22Rv1 (cell line): ENCODE data around the gene CYP4Z1.

ENCODE experiments used
- ZFX ChIP-seq: fragments of 450-650 bp; IDR thresholded peaks from 2 replicates; pipeline ENCODE4 v1.6.1; 2017; ENCODE audit warnings: antibody characterized with exemption, borderline replicate concordance
- TF ChIP-seq, protein P1 (sequence below): fragments of 450-650 bp; IDR thresholded peaks from 2 replicates; pipeline ENCODE4 v1.5.1; 2017; ENCODE audit warnings: mild to moderate bottlenecking

GRCh38 chr1:47059376-47059775 lies 7.7 kb upstream of the CYP4Z1 start:
- TF ChIP-seq, protein P1, sequence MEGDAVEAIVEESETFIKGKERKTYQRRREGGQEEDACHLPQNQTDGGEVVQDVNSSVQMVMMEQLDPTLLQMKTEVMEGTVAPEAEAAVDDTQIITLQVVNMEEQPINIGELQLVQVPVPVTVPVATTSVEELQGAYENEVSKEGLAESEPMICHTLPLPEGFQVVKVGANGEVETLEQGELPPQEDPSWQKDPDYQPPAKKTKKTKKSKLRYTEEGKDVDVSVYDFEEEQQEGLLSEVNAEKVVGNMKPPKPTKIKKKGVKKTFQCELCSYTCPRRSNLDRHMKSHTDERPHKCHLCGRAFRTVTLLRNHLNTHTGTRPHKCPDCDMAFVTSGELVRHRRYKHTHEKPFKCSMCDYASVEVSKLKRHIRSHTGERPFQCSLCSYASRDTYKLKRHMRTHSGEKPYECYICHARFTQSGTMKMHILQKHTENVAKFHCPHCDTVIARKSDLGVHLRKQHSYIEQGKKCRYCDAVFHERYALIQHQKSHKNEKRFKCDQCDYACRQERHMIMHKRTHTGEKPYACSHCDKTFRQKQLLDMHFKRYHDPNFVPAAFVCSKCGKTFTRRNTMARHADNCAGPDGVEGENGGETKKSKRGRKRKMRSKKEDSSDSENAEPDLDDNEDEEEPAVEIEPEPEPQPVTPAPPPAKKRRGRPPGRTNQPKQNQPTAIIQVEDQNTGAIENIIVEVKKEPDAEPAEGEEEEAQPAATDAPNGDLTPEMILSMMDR, result no peak
- no peak for TF ChIP-seq ZFX
